HEK293T (cell line): ENCODE measurements around the gene KRT10.

ENCODE experiments used
- CTCF ChIA-PET: fragments of 350-600 bp; formaldehyde crosslinking; extraction: SDS; loops from one replicate; lab custom pipeline; 2021; ENCODE audit warnings: antibody characterized with exemption, inconsistent platforms; lab: Yijun Ruan, JAX
- POLR2A ChIA-PET: fragments of 350-600 bp; formaldehyde crosslinking; extraction: SDS; loops from one replicate; lab custom pipeline; 2020; ENCODE audit warnings: antibody characterized with exemption, inconsistent platforms; lab: Yijun Ruan, JAX
- DNase-seq: peaks from one replicate; pipeline ENCODE4 v3.0.0; 2012; ENCODE audit warnings: mixed read lengths; ENCODE audit errors: extremely low spot score
- ARNT ChIP-seq: fragments of 450-650 bp; IDR thresholded peaks from 2 replicates; pipeline ENCODE4 v1.6.1; 2017; ENCODE audit warnings: mild to moderate bottlenecking
- BHLHE40 ChIP-seq: fragments of 450-650 bp; IDR thresholded peaks from 2 replicates; pipeline ENCODE4 v1.6.1; 2016; ENCODE audit warnings: mild to moderate bottlenecking, moderate library complexity, borderline replicate concordance
- CTBP1 ChIP-seq: fragments of 450-650 bp; IDR thresholded peaks from 2 replicates; pipeline ENCODE4 v1.6.1; 2016; ENCODE audit warnings: borderline replicate concordance
- ELF4 ChIP-seq: fragments of 450-650 bp; IDR thresholded peaks from 2 replicates; pipeline ENCODE4 v1.6.1; 2017; ENCODE audit warnings: antibody characterized with exemption
- FOXA1 ChIP-seq: fragments of 450-650 bp; IDR thresholded peaks from 2 replicates; pipeline ENCODE4 v1.6.1; 2016; ENCODE audit warnings: mild to moderate bottlenecking
- FOXK2 ChIP-seq: fragments of 450-650 bp; IDR thresholded peaks from 2 replicates; pipeline ENCODE4 v1.6.1; 2016; ENCODE audit warnings: mild to moderate bottlenecking
- FOXM1 ChIP-seq: fragments of 450-650 bp; IDR thresholded peaks from 2 replicates; pipeline ENCODE4 v1.6.1; 2017; ENCODE audit warnings: mild to moderate bottlenecking, borderline replicate concordance
- HDGF ChIP-seq: fragments of 450-650 bp; IDR thresholded peaks from 2 replicates; pipeline ENCODE4 v1.6.1; 2017; ENCODE audit warnings: antibody characterized with exemption, borderline replicate concordance
- L3MBTL2 ChIP-seq: fragments of 450-650 bp; conservative IDR thresholded peaks from 2 replicates; pipeline ENCODE4 v1.6.1; 2016; ENCODE audit warnings: mild to moderate bottlenecking
- LEF1 ChIP-seq: fragments of 450-650 bp; IDR thresholded peaks from 2 replicates; pipeline ENCODE4 v1.6.1; 2017; ENCODE audit warnings: mild to moderate bottlenecking, borderline replicate concordance
- NFRKB ChIP-seq: fragments of 450-650 bp; IDR thresholded peaks from 2 replicates; pipeline ENCODE4 v1.6.1; 2016; ENCODE audit warnings: mild to moderate bottlenecking, moderate library complexity
- SP1 ChIP-seq: fragments of 450-650 bp; IDR thresholded peaks from 2 replicates; pipeline ENCODE4 v1.6.1; 2017
- SUZ12 ChIP-seq: fragments of 450-650 bp; IDR thresholded peaks from 2 replicates; pipeline ENCODE4 v1.6.1; 2016; ENCODE audit warnings: mild to moderate bottlenecking
- TARDBP ChIP-seq: fragments of 450-650 bp; IDR thresholded peaks from 2 replicates; pipeline ENCODE4 v1.6.1; 2016
- ZNF384 ChIP-seq: fragments of 450-650 bp; IDR thresholded peaks from 2 replicates; pipeline ENCODE4 v1.6.1; 2016
- TF ChIP-seq, protein P1 (sequence below): fragments of 450-650 bp; IDR thresholded peaks from 2 replicates; pipeline ENCODE4 v1.6.1; 2016

The KRT10 gene

DNA sequence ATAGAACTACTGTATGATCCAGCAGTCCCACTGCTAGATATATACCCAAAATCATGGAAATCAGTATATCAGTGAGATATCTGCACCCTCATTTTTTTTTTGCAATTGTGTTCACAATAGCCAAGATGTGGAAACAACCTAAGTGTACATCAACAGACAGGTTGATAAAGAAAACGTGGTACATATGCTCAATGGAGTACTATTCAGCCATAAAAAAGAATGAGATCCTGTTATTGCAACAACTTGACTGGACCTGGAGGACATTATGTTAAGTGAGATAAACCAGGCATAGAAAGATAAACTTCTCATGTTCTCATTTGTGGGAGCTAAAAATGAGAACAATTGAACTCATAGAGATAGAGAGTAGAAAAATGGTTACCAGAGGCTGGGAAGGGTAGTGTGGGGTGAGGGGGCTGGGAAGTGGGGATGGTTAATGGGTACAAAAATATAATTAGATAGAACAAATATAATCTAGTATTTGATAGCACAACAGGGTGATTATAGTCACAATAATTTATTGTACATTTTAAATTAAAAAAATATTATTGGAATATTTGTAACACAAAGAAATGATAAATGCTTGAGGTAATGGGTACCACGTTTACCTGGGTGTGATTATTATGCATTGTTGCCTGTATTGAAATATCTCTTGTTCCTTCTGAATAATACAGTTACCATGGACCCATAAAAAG, 7.8 kb upstream of the KRT10 start:
- ChIA-PET POLR2A (no interaction called here), CTCF (no interaction called here)
- TF ChIP-seq ARNT (no peak), SUZ12 (no peak), TARDBP (no peak), HDGF (no peak), ELF4 (no peak), FOXM1 (no peak), ZNF384 (no peak), LEF1 (no peak), FOXK2 (no peak), FOXA1 (no peak), L3MBTL2 (no peak)
- TF ChIP-seq, protein P1, sequence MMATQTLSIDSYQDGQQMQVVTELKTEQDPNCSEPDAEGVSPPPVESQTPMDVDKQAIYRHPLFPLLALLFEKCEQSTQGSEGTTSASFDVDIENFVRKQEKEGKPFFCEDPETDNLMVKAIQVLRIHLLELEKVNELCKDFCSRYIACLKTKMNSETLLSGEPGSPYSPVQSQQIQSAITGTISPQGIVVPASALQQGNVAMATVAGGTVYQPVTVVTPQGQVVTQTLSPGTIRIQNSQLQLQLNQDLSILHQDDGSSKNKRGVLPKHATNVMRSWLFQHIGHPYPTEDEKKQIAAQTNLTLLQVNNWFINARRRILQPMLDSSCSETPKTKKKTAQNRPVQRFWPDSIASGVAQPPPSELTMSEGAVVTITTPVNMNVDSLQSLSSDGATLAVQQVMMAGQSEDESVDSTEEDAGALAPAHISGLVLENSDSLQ, result no peak
- DNase-seq, result no peak

DNA sequence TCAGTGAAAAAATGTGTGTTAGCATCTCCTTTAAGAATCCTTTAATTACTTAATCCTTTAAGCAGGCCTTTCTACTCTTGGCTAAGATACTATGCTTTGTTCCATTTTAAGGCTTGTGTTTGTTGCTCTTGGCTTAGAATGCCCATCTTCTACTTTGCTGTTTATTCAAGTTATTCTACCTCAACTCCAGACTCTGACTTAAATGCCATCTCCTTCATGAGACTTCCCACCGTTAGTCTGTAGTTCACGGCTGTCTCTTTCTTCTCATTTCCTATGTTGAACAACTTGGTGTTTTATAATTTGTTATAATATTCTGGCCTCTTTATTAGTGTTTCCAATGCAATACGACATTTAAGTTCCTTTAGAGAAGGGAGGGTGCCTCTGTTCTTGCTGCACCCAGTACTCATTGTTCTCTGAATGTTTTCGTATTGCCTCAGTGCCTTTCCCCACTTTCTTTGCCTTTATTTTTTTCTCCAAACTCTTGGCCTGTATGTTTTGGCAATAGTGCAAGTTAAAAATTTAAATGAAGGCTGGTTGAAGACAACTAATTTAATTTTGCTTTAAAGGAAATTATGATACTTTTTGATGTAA, 6.1 kb upstream of the KRT10 start:
- no peak for TF ChIP-seq ZNF384
- ChIA-PET CTCF (interaction anchor here (0.6 kb wide), 1 partner anchor 835 kb away, joined by 3 read pairs; no protein-coding TSS in a partner anchor), POLR2A (interaction anchor here (2.1 to 2.5 kb wide), 2 partner anchors 9 to 860 kb away, joined by 7 to 19 read pairs; partner anchors contain the start of gene EIF1)
- DNase-seq, result no peak

DNA sequence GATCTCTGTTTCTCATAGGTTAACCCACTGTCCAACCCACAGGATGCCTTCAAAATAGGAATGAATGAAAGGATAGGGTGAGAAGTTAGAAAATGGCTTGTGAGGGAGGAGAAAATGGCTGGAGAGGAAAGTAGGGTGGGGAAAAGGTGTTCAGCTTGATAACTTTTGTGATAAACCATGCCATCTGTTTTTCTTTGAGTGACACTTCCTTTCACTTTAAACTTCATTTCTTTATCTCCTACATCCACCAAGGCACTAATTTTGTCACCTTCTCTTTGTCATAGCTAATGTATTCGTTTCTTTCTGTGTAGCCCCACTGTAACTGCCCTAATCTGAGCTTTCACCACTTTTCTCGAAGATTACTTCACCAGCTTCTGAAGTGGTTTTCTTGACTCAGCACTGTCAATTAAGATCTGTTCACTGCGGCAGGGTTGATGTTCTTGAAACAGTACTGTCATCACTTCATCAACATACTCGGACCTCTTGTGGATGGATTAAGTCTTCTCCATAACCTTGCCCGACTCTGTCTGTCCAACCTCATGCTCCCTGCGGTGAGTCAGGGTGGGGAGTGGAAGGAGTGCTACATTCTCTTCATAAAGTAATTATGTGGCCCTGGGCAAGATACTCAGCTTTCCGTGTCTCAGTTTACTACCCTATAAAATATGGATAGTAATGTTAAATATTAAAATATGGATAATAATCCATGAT, 5.5 kb upstream of the KRT10 start:
- peak; percentile 13 for DNase-seq
- POLR2A ChIA-PET, result interaction anchor here (2.1 to 2.5 kb wide), 2 partner anchors 9 to 861 kb away, joined by 7 to 19 read pairs; partner anchors contain the start of gene EIF1
- CTCF ChIA-PET, result interaction anchor here (0.9 kb wide), 1 partner anchor 835 kb away, joined by 3 read pairs; no protein-coding TSS in a partner anchor
- TF ChIP-seq LEF1, result no peak
- TF ChIP-seq, protein P1, result peak; percentile 73
- no peak for TF ChIP-seq NFRKB
- TF ChIP-seq CTBP1, result 0 out of 2 replicates have a peak, but pooled peaks have one; percentile 6
- TF ChIP-seq BHLHE40, result no peak
- no peak for TF ChIP-seq ZNF384

DNA sequence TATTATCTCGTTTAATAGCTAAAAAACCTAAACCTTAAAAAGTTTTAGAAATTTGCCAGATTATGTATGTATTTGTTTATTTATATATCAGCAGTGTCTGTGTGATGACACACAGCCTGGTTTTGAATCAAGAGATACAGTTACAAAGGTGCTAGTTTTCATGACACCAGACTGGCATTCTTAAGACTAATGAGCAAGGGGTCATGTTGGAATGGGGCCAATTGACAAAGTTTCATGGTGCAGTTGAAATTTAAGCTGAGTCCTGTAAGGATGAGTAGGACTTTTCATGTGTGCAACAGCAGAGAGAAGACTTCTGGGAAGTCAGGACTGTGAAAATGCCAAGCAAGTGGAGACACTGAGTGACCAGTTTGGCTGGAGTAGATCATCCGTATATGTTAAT, 3.2 kb upstream of the KRT10 start:
- CTCF ChIA-PET, result no interaction called here
- POLR2A ChIA-PET, result no interaction called here
- DNase-seq, result no peak
- TF ChIP-seq FOXA1 (no peak), HDGF (no peak), TARDBP (no peak), FOXM1 (no peak), BHLHE40 (no peak), SP1 (no peak), SUZ12 (no peak), ZNF384 (no peak), CTBP1 (no peak), LEF1 (no peak), ELF4 (no peak), FOXK2 (no peak), ARNT (no peak), L3MBTL2 (no peak), NFRKB (no peak)
- TF ChIP-seq, protein P1, result no peak

DNA sequence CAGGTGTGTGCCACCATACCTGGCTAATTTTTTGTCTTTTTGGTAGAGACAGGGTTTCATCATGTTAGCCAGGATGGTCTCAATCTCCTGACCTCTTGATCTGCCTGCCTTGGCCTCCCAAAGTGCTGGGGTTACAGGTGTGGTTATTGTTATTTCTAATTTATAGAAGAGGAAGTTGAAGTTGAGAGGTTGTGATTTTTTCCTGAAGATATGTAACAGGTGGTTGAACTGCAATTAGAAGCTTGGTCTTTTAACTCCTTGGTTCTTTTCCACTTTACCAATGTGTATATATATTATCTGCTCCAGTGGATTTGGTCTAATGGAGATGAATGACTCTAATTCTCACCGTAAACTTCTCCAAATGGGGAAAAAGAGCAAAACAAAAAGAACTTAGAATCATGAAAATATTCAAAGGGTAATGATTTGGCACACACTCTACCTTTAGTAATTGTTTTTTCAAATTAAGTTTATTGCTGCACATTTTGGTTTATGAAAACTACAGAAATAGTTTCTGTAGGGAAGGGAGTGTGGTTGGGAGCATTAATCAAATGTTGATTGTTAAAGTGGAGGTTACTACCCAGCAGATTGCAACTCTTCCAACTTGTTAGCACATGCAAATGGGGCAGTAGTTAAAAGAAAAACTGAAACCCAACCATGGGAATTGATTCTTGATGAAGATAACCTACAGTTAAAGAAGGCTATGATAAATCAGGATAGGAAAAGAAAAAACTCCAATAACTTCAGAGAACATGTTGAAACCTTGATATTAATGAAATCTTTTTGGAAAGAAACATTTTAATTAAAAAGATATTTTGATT, 1.8 kb upstream of the KRT10 start:
- no peak for DNase-seq
- POLR2A ChIA-PET, result no interaction called here
- no peak for TF ChIP-seq FOXK2
- TF ChIP-seq TARDBP, result no peak
- TF ChIP-seq FOXA1, result no peak
- TF ChIP-seq, protein P1, result no peak
- no peak for TF ChIP-seq BHLHE40
- no peak for TF ChIP-seq HDGF
- TF ChIP-seq NFRKB, result no peak
- no peak for TF ChIP-seq SP1
- no peak for TF ChIP-seq SUZ12
- no peak for TF ChIP-seq ZNF384
- TF ChIP-seq LEF1, result no peak
- TF ChIP-seq CTBP1, result no peak
- TF ChIP-seq ARNT, result no peak
- TF ChIP-seq FOXM1, result no peak
- TF ChIP-seq ELF4, result no peak
- no peak for TF ChIP-seq L3MBTL2
- CTCF ChIA-PET, result no interaction called here
